GM19035 (cell line): Measurements from ENCODE around the gene IL24.
A peak's percentile ranks its signal among the peaks of the same experiment; 100 is the strongest.

Source experiments
- ATAC-seq: cut with Tn5 transposase; IDR thresholded peaks from one replicate; pipeline ENCODE4 v1.9.1; 2021; ENCODE audit not compliant: unreplicated experiment

IL24 gene

DNA sequence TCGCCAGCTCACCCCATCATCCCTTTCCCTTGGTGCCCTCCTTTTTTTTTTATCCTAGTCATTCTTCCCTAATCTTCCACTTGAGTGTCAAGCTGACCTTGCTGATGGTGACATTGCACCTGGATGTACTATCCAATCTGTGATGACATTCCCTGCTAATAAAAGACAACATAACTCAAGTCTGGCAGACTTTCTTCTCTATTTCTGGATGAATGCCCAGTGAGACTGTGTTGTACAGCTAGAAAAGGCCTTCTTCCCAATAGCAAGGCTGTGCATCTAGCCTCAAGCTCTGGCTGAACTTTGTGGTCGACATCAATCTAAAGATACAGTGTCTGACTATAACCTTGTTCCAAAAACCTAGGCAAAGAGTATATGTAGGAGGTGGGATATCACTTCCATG is 6.4 kb downstream of the IL24 start:
- no peak for ATAC-seq

DNA sequence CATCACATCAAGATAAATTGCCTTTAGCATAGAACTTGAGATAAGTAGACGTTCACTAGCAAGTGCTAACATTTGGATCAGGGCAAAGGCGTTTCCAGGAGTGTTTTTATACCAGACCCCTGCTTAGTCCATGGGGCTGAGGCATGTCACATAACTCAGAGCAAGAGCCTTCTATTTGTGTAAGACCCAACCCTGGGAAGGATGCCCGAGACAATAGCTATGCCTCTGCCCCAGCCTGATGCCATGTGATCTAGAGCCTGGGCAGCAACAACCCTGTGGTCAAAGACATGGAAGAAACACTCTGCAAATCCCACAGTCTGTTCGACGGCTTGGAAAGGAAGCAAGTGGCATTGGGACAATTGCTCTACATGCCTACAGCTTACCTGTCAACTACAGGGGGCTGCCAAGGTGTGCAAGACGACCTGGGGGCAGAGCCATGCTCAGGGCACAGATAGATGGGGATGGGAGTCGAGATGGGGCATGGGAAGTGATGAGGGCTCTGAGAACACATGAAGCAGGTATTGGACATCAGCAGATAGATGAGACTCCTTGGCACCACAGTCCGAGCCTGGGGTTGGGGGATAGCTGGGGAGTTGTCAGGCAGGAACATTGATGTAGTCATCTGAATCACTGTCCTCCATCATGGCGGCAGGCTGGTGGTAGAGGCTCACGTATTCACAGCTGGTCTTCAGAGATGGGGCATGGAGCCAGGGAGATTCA is 7.3 kb downstream of the IL24 start:
- no peak for ATAC-seq

DNA sequence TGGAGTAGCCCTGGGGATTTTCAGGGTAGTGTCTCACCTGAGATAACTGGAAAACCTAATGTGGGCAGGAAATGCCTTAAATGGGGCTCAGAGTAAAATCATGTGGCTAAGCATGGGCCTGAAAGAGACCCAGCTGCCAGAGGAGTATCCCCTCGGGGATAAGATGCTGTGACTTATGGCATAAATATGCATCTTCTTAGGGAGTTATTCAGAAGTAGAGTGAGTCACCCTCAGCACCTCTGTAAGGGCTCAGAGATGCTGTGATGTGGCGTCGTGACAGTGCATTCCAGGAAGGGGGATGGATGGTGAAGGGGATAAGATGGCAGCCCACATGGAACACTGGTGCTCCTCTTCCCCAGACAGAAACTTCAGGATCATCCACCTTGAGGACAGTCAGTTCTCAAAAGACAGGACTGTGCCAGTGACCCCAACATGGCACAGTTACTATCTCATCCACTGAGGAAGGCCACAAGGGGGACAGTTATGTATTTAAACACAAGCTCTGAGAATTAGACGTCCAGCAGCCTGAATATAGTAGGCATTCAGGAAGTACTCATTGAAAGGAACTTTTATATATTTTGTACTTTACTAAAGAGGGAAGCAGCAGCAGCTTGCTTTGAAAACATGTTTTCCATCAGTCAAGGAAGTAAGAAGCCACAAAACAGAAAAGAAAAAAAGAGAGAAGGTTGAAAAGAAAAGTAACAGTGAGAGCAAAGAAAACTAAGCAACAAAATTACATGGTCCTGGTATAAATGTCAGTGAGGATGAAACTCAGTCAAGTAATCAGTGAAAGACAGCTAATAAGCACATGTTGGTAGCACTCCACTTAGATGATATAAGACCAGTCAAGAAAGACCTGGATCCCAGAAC is 8.3 kb downstream of the IL24 start:
- ATAC-seq = no peak

DNA sequence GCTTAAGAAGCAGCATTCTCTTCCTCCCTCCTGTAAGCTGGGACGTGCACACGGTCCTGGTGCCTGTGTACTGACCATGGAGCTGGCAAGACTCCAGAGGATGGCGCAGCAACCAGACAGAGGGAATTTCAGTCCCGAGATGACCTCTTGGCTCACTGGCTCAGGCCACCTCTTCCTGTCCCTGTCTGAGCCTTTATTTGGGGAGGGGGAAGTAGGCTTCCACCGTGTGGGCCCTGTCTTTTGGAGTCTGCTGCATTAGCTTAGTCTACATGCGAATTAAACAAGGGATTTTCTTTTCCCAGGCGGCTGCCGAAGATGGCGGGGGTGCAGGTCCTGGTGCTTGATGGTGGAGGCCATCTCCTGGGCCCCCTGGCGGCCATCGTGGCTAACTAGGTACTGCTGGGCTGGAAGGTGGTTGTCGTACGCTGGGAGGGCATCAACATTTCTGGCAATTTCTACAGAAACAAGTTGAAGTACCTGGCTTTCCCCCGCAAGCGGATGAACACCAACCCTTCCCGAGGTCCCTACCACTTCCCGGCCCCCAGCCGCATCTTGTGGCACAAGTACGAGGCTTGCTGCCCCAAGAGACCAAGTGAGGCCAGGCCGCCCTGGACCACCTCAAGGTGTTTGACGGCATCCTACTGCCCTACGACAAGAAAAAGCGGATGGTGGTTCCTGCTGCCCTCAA is 10.2 kb downstream of the IL24 start:
- ATAC-seq = no peak

DNA sequence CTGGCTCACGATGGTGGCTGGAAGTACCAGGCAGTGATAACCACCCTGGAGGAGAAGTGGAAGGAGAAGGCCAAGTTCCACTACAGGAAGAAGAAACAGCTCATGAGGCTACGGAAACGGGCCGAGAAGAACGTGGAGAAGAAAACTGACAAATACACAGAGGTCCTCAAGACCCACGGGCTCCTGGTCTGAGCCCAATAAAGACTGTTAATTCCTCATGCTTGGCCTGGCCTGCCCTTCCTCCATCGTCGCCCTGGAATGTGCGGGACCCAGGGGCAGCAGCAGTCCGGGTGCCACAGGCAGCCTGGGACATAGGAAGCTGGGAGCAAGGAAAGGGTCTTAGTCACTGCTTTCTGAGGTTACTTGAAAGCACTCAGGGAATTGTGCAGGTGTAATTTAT is 10.8 kb downstream of the IL24 start:
- ATAC-seq = no peak

DNA sequence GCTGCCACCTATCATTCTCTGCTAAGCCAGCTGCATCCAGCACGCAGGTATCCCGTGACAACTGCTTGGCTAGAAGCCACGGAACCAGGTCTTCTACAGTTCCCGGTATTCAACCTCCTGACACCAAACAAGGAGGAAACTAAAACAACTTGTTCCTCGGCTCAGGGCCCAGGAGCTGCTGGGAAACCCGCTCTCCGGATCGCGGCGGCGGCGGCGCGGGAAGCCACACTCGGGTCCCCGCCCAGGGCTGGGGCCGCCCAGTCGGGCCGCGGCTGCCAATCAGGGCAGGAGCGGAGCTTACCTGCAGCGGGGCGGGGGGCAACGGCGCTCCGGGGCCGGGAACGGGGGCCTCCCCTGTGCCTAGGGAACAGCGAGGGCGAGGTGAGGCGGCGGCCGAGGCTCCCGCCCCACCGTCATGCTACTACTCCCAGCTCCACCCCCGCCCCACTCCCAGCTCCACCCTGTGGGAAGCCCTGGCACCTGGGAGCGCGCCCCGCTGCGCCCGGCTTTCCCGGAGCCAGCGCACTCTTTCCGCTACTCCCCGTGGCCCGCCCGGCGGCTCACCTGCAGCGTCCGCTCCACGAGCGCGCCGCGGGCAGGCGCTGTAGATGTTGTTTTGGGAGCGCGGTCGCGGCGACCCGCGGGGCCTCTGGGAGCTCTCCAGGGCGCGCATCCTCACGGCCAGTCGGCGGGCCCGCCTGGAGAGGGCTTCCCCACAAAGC is 12.1 kb downstream of the IL24 start:
- ATAC-seq = no peak

DNA sequence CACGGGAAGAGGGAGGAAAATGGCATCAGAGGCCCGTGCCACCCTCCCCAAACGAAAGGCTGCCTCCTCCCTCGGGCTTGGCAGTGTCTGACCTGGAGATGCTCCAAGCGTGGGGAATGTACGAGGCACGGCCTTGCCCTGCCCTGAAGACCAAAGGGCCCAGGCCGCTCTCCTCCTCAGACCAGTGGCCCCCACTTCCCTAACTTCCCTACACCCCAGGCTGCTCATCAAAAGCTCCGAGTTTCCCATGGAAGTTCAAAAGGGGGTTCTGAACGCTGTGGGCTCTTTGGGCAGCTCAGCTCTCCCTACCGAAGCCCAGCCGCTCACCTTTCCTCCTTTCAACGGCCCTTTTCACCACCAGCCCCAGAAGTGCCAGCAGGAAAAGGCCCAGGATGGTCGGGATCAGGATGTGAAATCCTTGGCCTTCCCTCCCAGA is 12.7 kb downstream of the IL24 start:
- no peak for ATAC-seq

DNA sequence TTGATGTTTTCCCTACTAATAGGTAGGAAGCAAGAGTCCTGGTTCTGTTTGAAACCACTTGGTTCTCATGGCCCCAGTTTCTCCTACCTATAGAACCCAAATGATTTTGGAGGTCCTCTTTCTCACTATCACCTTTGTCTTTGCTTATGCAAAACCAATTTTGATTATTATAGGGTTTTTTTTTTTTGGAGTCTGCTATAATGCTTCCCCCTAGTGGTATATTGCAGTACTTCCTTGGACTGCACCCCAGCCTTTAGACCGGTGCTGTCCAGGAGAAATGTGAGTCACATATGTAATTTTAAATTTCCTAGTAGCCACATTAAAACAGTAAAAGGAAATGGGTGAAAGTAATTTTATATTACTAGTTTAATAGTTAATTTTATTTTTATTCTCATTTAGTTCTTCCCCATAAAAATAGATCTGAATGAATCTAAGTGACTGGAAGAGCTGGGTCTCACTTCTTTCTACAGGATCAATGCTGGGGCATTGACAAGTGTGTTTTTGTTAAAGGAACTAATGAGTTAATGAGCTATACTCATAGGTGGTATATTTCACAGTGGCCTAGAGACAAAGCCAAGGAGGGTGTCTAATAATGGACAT is 13.9 kb downstream of the IL24 start:
- no peak for ATAC-seq

- no peak for ATAC-seq
Measured at GRCh38 chr1:206912445-206913095, 15.3 kb downstream of the IL24 start.

GRCh38 chr1:206913766-206914537 is 16.7 kb downstream of the IL24 start:
- no peak for ATAC-seq

DNA sequence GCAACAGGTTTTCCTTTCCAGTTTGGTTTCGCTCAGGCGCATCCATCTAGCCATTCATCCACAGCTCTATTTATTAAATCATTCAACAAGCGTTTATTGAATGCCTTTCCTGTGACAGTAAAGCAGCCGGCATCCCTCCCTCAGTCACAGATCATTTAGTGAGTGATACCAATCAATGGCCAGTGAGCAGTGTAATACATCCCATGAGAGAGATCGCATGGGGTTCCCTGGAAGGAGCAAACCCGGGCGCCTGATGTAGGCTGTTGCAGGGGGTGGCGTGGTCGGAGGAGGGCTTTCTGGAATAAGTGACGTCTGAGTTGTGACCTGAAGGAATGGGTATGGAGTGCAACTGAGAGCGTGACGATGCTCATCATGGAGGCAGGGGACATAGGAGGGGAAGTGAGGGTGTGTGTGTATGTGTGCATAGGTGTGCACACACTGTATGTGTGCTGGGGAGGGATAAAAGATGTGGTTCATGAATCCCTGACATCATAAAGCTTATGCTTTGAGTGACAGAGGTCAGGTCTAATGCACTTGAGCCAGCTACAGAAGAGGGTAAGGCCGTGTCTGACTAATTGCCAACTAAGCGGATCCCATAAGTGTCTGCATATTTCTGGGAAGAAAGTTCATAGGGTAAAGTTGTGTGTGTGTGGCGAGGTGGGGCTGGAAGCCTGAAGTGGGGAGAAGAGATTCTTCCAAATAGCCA is 17.9 kb downstream of the IL24 start:
- no peak for ATAC-seq

- no peak for ATAC-seq
Measured at GRCh38 chr1:206916000-206916709, 18.9 kb downstream of the IL24 start.

DNA sequence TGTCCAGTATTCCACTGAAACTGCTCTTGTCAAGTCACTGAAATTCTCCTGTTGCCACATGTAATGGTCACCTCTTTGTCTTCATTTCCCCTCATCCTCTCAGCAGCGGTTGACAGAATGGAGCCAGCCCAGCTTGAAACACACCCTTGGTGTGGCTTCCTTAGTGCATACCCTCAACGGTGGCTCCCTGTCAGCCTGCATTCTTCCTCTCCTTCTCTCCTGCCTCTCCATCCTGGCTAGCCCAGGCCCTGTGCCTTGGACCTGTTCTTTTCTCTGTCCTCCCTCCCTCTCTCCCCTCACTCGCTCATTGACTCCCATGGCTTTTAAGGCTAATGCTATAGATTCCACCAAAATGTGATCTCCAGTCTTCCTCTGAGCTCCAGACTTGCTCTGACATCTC is 20.8 kb downstream of the IL24 start:
- no peak for ATAC-seq

- ATAC-seq = no peak
Measured at GRCh38 chr1:206921772-206922265, 24.6 kb downstream of the IL24 start, which contains the start of gene FCMR. Gene FCMR, minus strand, starts transcription at chr1:206921941. Its CDS starts 87 bp downstream, at chr1:206921854.

DNA sequence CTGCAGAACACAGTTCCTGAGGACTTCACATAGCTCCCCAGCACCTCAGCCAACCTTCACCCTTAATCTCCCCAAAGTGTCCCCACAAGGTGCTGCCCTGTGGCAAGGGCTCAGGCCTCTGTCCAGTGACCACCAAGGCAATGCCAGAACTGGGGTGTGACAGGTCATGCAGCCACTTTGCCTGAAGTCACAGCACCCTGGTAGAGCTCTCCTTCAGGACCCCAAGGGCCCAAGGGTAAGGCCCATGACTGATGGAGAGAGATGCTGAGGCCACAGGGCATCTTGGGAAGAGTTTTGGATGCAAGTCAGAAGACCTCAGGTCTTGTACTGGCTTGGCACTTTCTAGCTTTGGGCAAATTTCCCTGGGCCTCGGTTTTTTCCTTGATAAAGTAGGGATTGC is 25.3 kb downstream of the IL24 start:
- no peak for ATAC-seq

DNA sequence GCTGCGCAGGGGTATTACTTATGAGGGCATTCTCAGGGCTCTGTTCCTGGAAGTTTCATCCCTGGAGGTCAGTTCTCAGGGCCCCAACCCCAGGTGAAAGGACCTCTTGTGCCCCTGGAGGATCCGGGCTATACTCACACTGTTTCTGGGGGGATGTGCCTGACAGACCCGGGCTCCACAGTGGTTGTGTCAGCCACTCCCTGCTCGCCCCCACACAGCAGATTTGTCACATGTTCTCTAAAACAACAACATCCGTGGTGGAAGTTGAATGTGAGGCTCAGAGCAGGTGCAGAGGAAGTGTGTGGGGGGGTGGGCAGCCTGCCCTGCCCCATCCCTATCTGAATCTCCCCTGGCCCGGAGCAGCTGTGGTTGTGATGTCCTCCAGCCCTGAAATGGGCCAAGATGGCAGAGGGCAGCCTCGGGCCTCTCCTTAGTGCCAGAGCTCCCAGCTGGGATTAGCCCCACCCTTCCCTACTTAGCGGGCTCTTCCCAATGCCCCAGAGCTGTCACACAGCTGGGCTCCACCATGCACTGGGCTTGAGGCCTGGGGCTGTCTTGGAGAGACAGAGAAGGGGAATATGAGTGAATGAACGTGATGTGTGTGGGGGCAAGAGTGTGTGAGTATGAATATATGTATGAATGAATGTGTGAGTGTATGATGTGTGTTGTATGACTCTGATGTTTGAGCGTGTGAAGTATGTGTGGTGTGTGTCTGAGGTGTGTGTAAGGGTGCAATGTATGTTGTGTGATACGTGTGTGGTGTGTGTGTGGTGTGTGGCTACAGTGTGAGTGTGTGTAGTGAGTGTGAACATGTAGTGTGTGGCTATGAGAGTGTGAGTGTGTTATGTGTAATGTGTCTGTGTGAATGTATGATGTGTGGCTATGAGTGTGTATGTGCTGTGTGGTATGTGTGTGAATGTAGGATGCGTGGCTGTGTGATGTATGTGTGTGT is 26.0 kb downstream of the IL24 start:
- ATAC-seq = peak; percentile 48
